Measurements from ENCODE around the gene SUCLG2. TPM values are rescaled to one million over a fixed set of nuclear protein-coding genes. Genes with fewer than 3 reads are reported as not detected.

The SUCLG2 gene
- total RNA-seq, 1 experiment from 2014 or later: 38.5 TPM

DNA sequence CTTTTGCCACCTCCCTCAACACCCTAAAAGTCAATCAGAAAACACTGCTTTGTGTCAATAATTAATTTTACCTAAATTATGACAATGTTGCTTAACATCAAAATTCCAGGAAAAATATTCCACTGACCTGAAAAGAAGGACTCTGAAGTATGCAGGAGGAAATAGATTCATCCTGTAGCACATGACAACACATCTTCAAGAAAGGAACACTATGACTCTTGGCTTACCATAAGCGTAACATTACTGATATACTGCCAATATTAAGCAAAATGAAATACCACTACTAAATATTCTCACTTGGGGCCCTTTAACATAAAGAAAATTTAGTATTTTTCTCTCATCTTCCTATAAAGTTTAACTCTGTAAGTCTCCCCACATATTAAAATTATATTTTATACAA, 9.6 kb downstream of the SUCLG2 start:
- Mint-ChIP-seq H3K36me3 (ENCODE audit: insufficient read depth in 1 of 3, low read depth in 3 of 3) (peaks cover 0 to 6% (median 6%) of the 10 kb centered on the region in 3 experiments; a peak in 4 of 7 replicates), H3K27me3 (ENCODE audit: low read depth) (no peaks in the 10 kb centered on the region; the same call in 1 of the 2 replicates), H3K4me1 (peaks cover 7 to 10% of the 10 kb centered on the region in 2 experiments), H3K4me3 (no peak overlapping the region), H3K27ac (no peak overlapping the region), H3K9me3 (no peaks in the 10 kb centered on the region; a peak in 1 of 5 replicates)
- H3K79me2 ChIP-seq (ENCODE audit: insufficient read depth, low read length): no peaks in the 10 kb centered on the region
- no peaks in the 10 kb centered on the region for H3K23me2 ChIP-seq (ENCODE audit: insufficient read length, low read depth, low read length, poor library complexity, severe bottlenecking)
- no CpG with 5 or more reads among the region's 1 CpG for WGBS (ENCODE audit: extremely low coverage, insufficient read length, low lambda C conversion rate)
- H2BK5ac ChIP-seq (ENCODE audit: insufficient read length, low read length): no peak overlapping the region
- no peaks in the 10 kb centered on the region for H3K27me3 ChIP-seq (ENCODE audit: insufficient read depth, low read length)
- no peak overlapping the region for H4K8ac ChIP-seq (replicated peaks; ENCODE audit: insufficient read length, low read depth, low read length)
- H4K91ac ChIP-seq (ENCODE audit: insufficient read length, low read depth, low read length): no peak overlapping the region
- no peak overlapping the region for H3K9ac ChIP-seq (ENCODE audit: extremely low read depth, insufficient read length, low read length)
- no peak overlapping the region for H3T11ph ChIP-seq (ENCODE audit: low read length)
- no peak overlapping the region for H3K23ac ChIP-seq (ENCODE audit: insufficient read length, low read depth, low read length)
- no peak overlapping the region for H2AK5ac ChIP-seq (ENCODE audit: insufficient read length, low read length)
- no peak overlapping the region for H3K27ac ChIP-seq (ENCODE audit: insufficient read length, low read depth, low read length)
- H3K56ac ChIP-seq (ENCODE audit: insufficient read length, low read depth, low read length): no peak overlapping the region
- H3K4me1 ChIP-seq (ENCODE audit: insufficient read depth, low read length): no peaks in the 10 kb centered on the region
- H3K4me2 ChIP-seq (ENCODE audit: insufficient read depth, insufficient read length, low read length): no peak overlapping the region
- H4K20me1 ChIP-seq (ENCODE audit: control insufficient read depth, insufficient read depth, insufficient read length): no peaks in the 10 kb centered on the region
- H4K5ac ChIP-seq (ENCODE audit: insufficient read length, low read depth, low read length): no peak overlapping the region
- H3K14ac ChIP-seq (ENCODE audit: insufficient read depth, low read length): no peak overlapping the region
- TF ChIP-seq, protein P1, sequence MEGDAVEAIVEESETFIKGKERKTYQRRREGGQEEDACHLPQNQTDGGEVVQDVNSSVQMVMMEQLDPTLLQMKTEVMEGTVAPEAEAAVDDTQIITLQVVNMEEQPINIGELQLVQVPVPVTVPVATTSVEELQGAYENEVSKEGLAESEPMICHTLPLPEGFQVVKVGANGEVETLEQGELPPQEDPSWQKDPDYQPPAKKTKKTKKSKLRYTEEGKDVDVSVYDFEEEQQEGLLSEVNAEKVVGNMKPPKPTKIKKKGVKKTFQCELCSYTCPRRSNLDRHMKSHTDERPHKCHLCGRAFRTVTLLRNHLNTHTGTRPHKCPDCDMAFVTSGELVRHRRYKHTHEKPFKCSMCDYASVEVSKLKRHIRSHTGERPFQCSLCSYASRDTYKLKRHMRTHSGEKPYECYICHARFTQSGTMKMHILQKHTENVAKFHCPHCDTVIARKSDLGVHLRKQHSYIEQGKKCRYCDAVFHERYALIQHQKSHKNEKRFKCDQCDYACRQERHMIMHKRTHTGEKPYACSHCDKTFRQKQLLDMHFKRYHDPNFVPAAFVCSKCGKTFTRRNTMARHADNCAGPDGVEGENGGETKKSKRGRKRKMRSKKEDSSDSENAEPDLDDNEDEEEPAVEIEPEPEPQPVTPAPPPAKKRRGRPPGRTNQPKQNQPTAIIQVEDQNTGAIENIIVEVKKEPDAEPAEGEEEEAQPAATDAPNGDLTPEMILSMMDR (conservative IDR thresholded peaks at IDR 0.05): no peak
- H3K9me3 ChIP-seq (ENCODE audit: control insufficient read depth, low read depth, low read length): no peaks in the 10 kb centered on the region
- no peak overlapping the region for H2AFZ ChIP-seq (ENCODE audit: low read length)
- no peak overlapping the region for H2BK12ac ChIP-seq (ENCODE audit: insufficient read length, low read depth, low read length)
- H3K4ac ChIP-seq (ENCODE audit: low read depth, low read length): no peak overlapping the region
- H2BK15ac ChIP-seq (ENCODE audit: low read depth, low read length): no peak overlapping the region
- no peak overlapping the region for H2BK120ac ChIP-seq (ENCODE audit: low read depth, low read length, poor library complexity, severe bottlenecking)
- no peaks in the 10 kb centered on the region for H3K79me1 ChIP-seq (ENCODE audit: insufficient read depth, low read depth, low read length, poor library complexity, severe bottlenecking)
- no peak overlapping the region for H3K18ac ChIP-seq (ENCODE audit: insufficient read length, low read depth, low read length)
- no peak overlapping the region for H2BK20ac ChIP-seq (ENCODE audit: low read depth, low read length, poor library complexity, severe bottlenecking)
- no peak for DNase-seq

Measured in H9 (cell line).